Neuronal stem cell (in vitro differentiated cells): ENCODE measurements around the gene BRINP1.

Experiments used
- DNase-seq: peaks from one replicate; pipeline ENCODE4 v3.0.0-alpha.2; 2013; ENCODE audit warnings: low spot score
- H2AFZ ChIP-seq: one replicate; pipeline ENCODE4 v1.6.1; 2013; ENCODE audit warnings: mild to moderate bottlenecking, low read length, inconsistent platforms
- H2AK5ac ChIP-seq: 2 replicates; pipeline ENCODE4 v1.6.1; 2013; ENCODE audit warnings: low read depth, mild to moderate bottlenecking, inconsistent platforms, low read length, moderate library complexity, mixed read lengths
- H2BK120ac ChIP-seq: 2 replicates; pipeline ENCODE4 v1.6.1; 2013; ENCODE audit warnings: low read depth, mild to moderate bottlenecking, inconsistent platforms, low read length, moderate library complexity, mixed read lengths
- H2BK12ac ChIP-seq: one replicate; pipeline ENCODE4 v1.6.1; 2013; ENCODE audit warnings: low read length, inconsistent platforms
- H2BK15ac ChIP-seq: 2 replicates; pipeline ENCODE4 v1.6.1; 2013; ENCODE audit warnings: mild to moderate bottlenecking, low read length, inconsistent platforms, mixed read lengths
- H2BK5ac ChIP-seq: one replicate; pipeline ENCODE4 v1.6.1; 2013; ENCODE audit warnings: inconsistent platforms, mild to moderate bottlenecking, low read length, moderate library complexity
- H3K14ac ChIP-seq: one replicate; pipeline ENCODE4 v1.6.1; 2013; ENCODE audit warnings: low read length, inconsistent platforms
- H3K18ac ChIP-seq: 2 replicates; pipeline ENCODE4 v1.6.1; 2013; ENCODE audit warnings: low read length, inconsistent platforms
- H3K23ac ChIP-seq: 2 replicates; pipeline ENCODE4 v1.6.1; 2013; ENCODE audit warnings: low read depth, mild to moderate bottlenecking, mixed read lengths, low read length, inconsistent platforms; ENCODE audit not compliant: poor library complexity
- H3K27ac ChIP-seq: replicated peaks from 3 replicates; pipeline ENCODE4 v1.5.1; 2013; ENCODE audit warnings: low read length, inconsistent platforms
- H3K27me3 ChIP-seq, 3 experiments: 2 replicates each; pipeline ENCODE4 v1.6.1; 2013; ENCODE audit warnings: low read length in 3 of 3, mild to moderate bottlenecking in 2 of 3, inconsistent platforms in 1 of 3, low read depth in 1 of 3, mixed read lengths in 1 of 3, moderate library complexity in 1 of 3; ENCODE audit not compliant: control insufficient read depth in 3 of 3, insufficient read depth in 3 of 3
- H3K36me3 ChIP-seq, 2 donors: replicated peaks in 1 of 2; 2 replicates each; pipeline ENCODE4 v1.6.1; 2013; ENCODE audit warnings: low read length in 2 of 2; ENCODE audit not compliant: control insufficient read depth in 2 of 2, insufficient read depth in 2 of 2
- H3K4ac ChIP-seq: 2 replicates; pipeline ENCODE4 v1.6.1; 2013; ENCODE audit warnings: inconsistent platforms, mild to moderate bottlenecking, low read length, moderate library complexity
- H3K4me1 ChIP-seq, 2 donors: 1 replicate in 1 of 2; 2 replicates in 1 of 2; pipeline ENCODE4 v1.6.1; 2013; ENCODE audit warnings: low read length in 2 of 2, low read depth in 1 of 2; ENCODE audit not compliant: control insufficient read depth in 2 of 2, insufficient read depth in 1 of 2
- H3K4me2 ChIP-seq: one replicate; pipeline ENCODE4 v1.6.1; 2013; ENCODE audit warnings: mild to moderate bottlenecking, low read length, inconsistent platforms; ENCODE audit not compliant: insufficient read depth, poor library complexity, severe bottlenecking
- H3K4me3 ChIP-seq, 2 donors: 2 replicates each; pipeline ENCODE4 v1.5.1; 2013; ENCODE audit warnings: low read length in 2 of 2, mild to moderate bottlenecking in 2 of 2, inconsistent platforms in 1 of 2, moderate library complexity in 1 of 2
- H3K79me1 ChIP-seq: one replicate; pipeline ENCODE4 v1.6.1; 2013; ENCODE audit warnings: low read depth, mild to moderate bottlenecking, inconsistent platforms, low read length, moderate library complexity
- H3K9ac ChIP-seq: one replicate; pipeline ENCODE4 v1.6.1; 2013; ENCODE audit warnings: mild to moderate bottlenecking, low read depth, low read length, inconsistent platforms; ENCODE audit not compliant: poor library complexity
- H3K9me3 ChIP-seq, 2 donors: replicated peaks in 1 of 2; 2 replicates each; pipeline versions ENCODE3 to v1.6.1; 2013; ENCODE audit warnings: low read length in 2 of 2, mild to moderate bottlenecking in 2 of 2, inconsistent platforms in 1 of 2, low read depth in 1 of 2, mixed read lengths in 1 of 2, moderate library complexity in 1 of 2; ENCODE audit not compliant: control insufficient read depth in 2 of 2, insufficient read depth in 1 of 2
- H4K8ac ChIP-seq: one replicate; pipeline ENCODE4 v1.6.1; 2013; ENCODE audit warnings: low read depth, mild to moderate bottlenecking, inconsistent platforms, low read length, moderate library complexity
- H4K91ac ChIP-seq: one replicate; pipeline ENCODE4 v1.6.1; 2013; ENCODE audit warnings: low read length, low read depth, mild to moderate bottlenecking, inconsistent platforms; ENCODE audit not compliant: poor library complexity
- WGBS, 2 donors: extraction: QIAGEN DNeasy Blood & Tissue Kit; methylation state at CpG; one replicate each; pipeline ENCODE4 v1.1.7; 2013; ENCODE audit warnings: missing lambda C conversion rate in 2 of 2, mixed read lengths in 1 of 2; ENCODE audit not compliant: insufficient read length in 2 of 2, insufficient replicate concordance in 1 of 2; ENCODE audit errors: extremely low coverage in 2 of 2; 5-methylcytosine and 5-hydroxymethylcytosine counted together

Gene BRINP1

GRCh38 chr9:119375892-119376291 is 6.7 kb upstream of the BRINP1 start:
- H3K27me3 ChIP-seq, result peaks cover 0 to 1% (median 0%) of the 10 kb centered on the region in 3 experiments
- no CpG with 5 or more reads among the region's 3 CpGs for WGBS, 2 donors
- H3K4me2 ChIP-seq, result no peak overlapping the region
- no peak overlapping the region for H3K4ac ChIP-seq
- no peak overlapping the region for H2BK5ac ChIP-seq
- H2BK15ac ChIP-seq, result no peak overlapping the region
- no peaks in the 10 kb centered on the region for H3K79me1 ChIP-seq
- no peaks in the 10 kb centered on the region for H3K36me3 ChIP-seq
- H3K4me3 ChIP-seq, result no peak overlapping the region
- H3K23ac ChIP-seq, result no peak overlapping the region
- no peak overlapping the region for H2AK5ac ChIP-seq
- DNase-seq, result peak; percentile 27
- H3K18ac ChIP-seq, result no peak overlapping the region
- H2BK120ac ChIP-seq, result no peak overlapping the region
- no peak overlapping the region for H2AFZ ChIP-seq
- H4K8ac ChIP-seq, result no peak overlapping the region
- no peak overlapping the region for H3K9ac ChIP-seq
- H3K9me3 ChIP-seq, result no peaks in the 10 kb centered on the region
- no peaks in the 10 kb centered on the region for H3K4me1 ChIP-seq
- H4K91ac ChIP-seq, result no peak overlapping the region
- no peak overlapping the region for H2BK12ac ChIP-seq
- H3K27ac ChIP-seq, result no peak overlapping the region
- no peak overlapping the region for H3K14ac ChIP-seq

GRCh38 chr9:119372951-119373350 is 3.7 kb upstream of the BRINP1 start:
- Histone ChIP-seq H2AFZ (no peak overlapping the region), H2AK5ac (no peak overlapping the region), H2BK15ac (no peak overlapping the region), H2BK12ac (no peak overlapping the region), H3K79me1 (no peaks in the 10 kb centered on the region), H2BK5ac (no peak overlapping the region), H3K14ac (no peak overlapping the region), H3K4me2 (no peak overlapping the region), H4K8ac (no peak overlapping the region), H3K18ac (no peak overlapping the region), H3K4me3 (no peak overlapping the region), H3K27ac (no peak overlapping the region), H2BK120ac (no peak overlapping the region), H3K36me3 (no peaks in the 10 kb centered on the region), H3K23ac (no peak overlapping the region), H4K91ac (no peak overlapping the region), H3K9ac (no peak overlapping the region), H3K9me3 (no peaks in the 10 kb centered on the region), H3K4ac (no peak overlapping the region), H3K27me3 (peaks cover 7 to 27% (median 26%) of the 10 kb centered on the region in 3 experiments), H3K4me1 (peaks cover 0 to 8% of the 10 kb centered on the region in 2 donors)
- WGBS, 2 donors, result no CpG with 5 or more reads among the region's 2 CpGs
- DNase-seq, result no peak

GRCh38 chr9:119370816-119371215 is 1.6 kb upstream of the BRINP1 start:
- H3K27me3 ChIP-seq, result peaks cover 7 to 40% (median 36%) of the 10 kb centered on the region in 3 experiments
- H4K91ac ChIP-seq, result no peak overlapping the region
- WGBS, 2 donors, result no CpG with 5 or more reads among the region's 8 CpGs
- H3K18ac ChIP-seq, result no peak overlapping the region
- H3K4me3 ChIP-seq, result no peak overlapping the region
- H3K9me3 ChIP-seq, result no peaks in the 10 kb centered on the region
- no peak overlapping the region for H3K4me2 ChIP-seq
- no peak overlapping the region for H2BK5ac ChIP-seq
- H3K9ac ChIP-seq, result no peak overlapping the region
- no peak overlapping the region for H3K27ac ChIP-seq
- H2BK15ac ChIP-seq, result no peak overlapping the region
- H3K14ac ChIP-seq, result no peak overlapping the region
- H2AK5ac ChIP-seq, result no peak overlapping the region
- H3K79me1 ChIP-seq, result no peaks in the 10 kb centered on the region
- H3K4me1 ChIP-seq, result peaks cover 0 to 8% of the 10 kb centered on the region in 2 donors
- DNase-seq, result peak; percentile 73
- H3K23ac ChIP-seq, result no peak overlapping the region
- H3K4ac ChIP-seq, result no peak overlapping the region
- no peaks in the 10 kb centered on the region for H3K36me3 ChIP-seq
- H2BK12ac ChIP-seq, result no peak overlapping the region
- no peak overlapping the region for H2BK120ac ChIP-seq
- no peak overlapping the region for H4K8ac ChIP-seq
- no peak overlapping the region for H2AFZ ChIP-seq

DNA sequence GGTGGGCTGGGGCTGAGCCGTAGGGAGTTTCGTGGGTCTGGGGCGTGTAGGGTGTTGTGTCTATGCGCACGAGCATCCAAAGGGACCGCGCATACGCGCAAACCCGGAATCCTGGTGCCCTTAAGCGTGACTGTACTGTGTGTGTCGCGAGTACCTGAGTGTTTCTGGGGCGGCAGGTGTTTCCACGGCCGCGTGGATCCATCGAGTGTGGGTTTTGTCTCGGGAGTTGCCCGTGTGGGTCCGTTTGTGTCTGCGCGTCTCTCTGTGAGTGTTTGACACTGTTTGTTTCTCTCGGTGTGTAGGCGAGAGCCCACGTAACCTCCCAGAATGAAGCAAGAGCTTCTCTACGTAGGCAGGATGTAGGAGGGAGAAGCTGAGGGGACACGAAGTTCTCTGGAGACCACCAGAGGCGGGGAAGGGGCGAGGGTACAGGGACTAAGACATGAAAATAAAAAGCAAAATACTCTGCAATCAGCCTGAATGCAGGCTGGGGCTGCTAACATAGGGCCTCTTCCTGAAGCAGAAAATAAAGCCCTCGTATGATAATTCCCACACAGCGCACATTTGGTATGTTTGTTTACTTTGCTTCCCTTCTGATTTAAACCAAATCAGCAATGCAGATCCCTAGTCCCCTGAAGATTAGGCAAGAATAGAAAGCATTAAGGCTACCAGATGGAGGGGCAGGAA is 588 bp upstream of the BRINP1 start:
- WGBS, 2 donors, result no CpG with 5 or more reads among the region's 32 CpGs
- no peak overlapping the region for H3K14ac ChIP-seq
- no peak overlapping the region for H4K8ac ChIP-seq
- peak overlapping the region; percentile 47 for H3K23ac ChIP-seq
- H3K36me3 ChIP-seq, result no peaks in the 10 kb centered on the region
- no peak overlapping the region for H2BK15ac ChIP-seq
- H3K4me1 ChIP-seq, result peaks cover 0 to 8% of the 10 kb centered on the region in 2 donors
- peak overlapping the region; percentile 90 for H3K4me2 ChIP-seq
- H3K27ac ChIP-seq, result no peak overlapping the region
- no peak for DNase-seq
- no peak overlapping the region for H2BK120ac ChIP-seq
- peaks cover 7 to 40% (median 36%) of the 10 kb centered on the region in 3 experiments for H3K27me3 ChIP-seq
- no peak overlapping the region for H4K91ac ChIP-seq
- H3K79me1 ChIP-seq, result no peaks in the 10 kb centered on the region
- peak overlapping the region in 1 of 2 donors; percentile 71 for H3K4me3 ChIP-seq
- H3K9me3 ChIP-seq, result no peaks in the 10 kb centered on the region
- no peak overlapping the region for H3K4ac ChIP-seq
- H2BK12ac ChIP-seq, result no peak overlapping the region
- no peak overlapping the region for H3K9ac ChIP-seq
- no peak overlapping the region for H2AK5ac ChIP-seq
- no peak overlapping the region for H2BK5ac ChIP-seq
- H3K18ac ChIP-seq, result peak overlapping the region; percentile 58
- peak overlapping the region; percentile 84 for H2AFZ ChIP-seq
